Thoracic aorta (tissue), 2 donors: Measurements from ENCODE around the gene TSKU. TPM values are rescaled to one million over a fixed set of nuclear protein-coding genes. Genes with fewer than 3 reads are reported as not detected.

Experiments
- ATAC-seq: fragments of 150-250 bp; one replicate; pipeline ENCODE4 v1.8.0; 2017; ENCODE audit warnings: low read depth; ENCODE audit not compliant: insufficient number of reproducible peaks, low FRiP score
- DNase-seq: peaks from one replicate; pipeline ENCODE4 v3.0.0-alpha.2; 2020; ENCODE audit warnings: low spot score
- H3K27ac ChIP-seq, 2 donors: fragments of 200-600 bp; sonication (generic); 1 replicate in 1 of 2; 2 replicates in 1 of 2; pipeline ENCODE4 v1.5.1; 2016; ENCODE audit warnings: mild to moderate bottlenecking in 2 of 2, moderate library complexity in 2 of 2
- H3K27me3 ChIP-seq: fragments of 200-600 bp; sonication (generic); replicated peaks from 2 replicates; pipeline ENCODE4 v1.6.0; 2016; ENCODE audit warnings: mild to moderate bottlenecking; ENCODE audit not compliant: insufficient read depth
- H3K36me3 ChIP-seq: fragments of 200-600 bp; sonication (generic); one replicate; pipeline ENCODE4 v1.5.1; 2016
- H3K4me1 ChIP-seq, 2 donors: fragments of 200-600 bp; sonication (generic); 1 replicate in 1 of 2; 2 replicates in 1 of 2; pipeline versions ENCODE4 v1.5.1 to v1.6.0; 2016; ENCODE audit warnings: low read depth in 2 of 2, mild to moderate bottlenecking in 1 of 2; ENCODE audit not compliant: control insufficient read depth in 1 of 2
- H3K4me3 ChIP-seq: fragments of 200-600 bp; sonication (generic); 2 replicates; pipeline ENCODE4 v1.5.1; 2016; ENCODE audit warnings: mild to moderate bottlenecking
- H3K9me3 ChIP-seq: fragments of 200-600 bp; sonication (generic); 2 replicates; pipeline ENCODE4 v1.5.1; 2016
- total RNA-seq, 2 donors: library from RNA; depleted of rRNA; stranded (reverse); fragments of >200 nt; gene quantifications; one replicate each; pipeline versions ENCODE4 v1.1.0 to v1.2.3, GENCODE V29; 2016
- TF ChIP-seq, protein P1 (sequence below): fragments of 200-600 bp; sonication (generic); IDR thresholded peaks from one replicate; pipeline ENCODE4 v1.5.1; 2019; ENCODE audit warnings: antibody characterized with exemption

Gene TSKU
- total RNA-seq, 2 donors from 2014 or later: 42.2 to 100 TPM

DNA sequence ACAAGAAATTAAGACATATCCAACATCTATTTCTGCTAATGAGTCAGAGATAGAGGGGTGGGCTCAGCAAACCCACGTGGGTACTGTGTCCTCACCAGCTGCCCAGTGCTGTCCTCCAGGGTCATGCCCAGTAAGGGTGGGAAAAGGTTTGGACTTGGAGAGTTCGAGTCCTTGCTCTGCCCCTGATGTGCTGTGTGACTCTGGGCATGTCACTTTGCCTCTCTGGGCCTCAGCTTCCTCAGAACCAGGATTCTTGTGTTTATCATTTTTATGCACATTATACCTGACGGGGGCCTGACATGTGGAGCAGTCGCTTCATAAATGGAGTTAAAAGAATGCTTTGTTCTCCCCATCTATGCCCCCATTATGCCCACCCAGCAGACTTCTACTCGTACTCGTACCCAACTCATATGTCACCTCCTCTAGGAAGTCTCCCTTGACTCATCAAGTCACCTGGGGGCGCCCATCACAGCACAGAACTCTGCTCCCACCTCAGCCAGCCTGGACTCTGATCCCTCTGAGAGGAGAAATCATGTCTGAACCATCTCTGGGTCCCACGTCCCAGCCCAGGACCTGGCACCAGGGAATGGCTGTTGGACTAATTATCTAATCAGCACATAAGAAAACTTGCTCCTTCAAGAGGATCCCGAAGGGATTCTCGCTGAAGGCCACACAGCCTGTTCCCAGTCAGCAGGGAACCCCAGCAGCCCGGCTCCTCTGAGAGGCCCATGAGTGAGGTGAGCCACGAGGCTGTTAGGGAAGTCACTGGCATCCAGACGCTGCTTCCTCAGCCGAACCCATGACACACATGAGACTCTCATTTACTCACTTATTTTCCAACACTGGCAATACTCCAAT, 38.7 kb upstream of the TSKU start:
- H3K9me3 ChIP-seq: no peaks in the 10 kb centered on the region
- ATAC-seq: no peak
- H3K4me3 ChIP-seq: no peak overlapping the region
- no peak for DNase-seq
- no peaks in the 10 kb centered on the region for H3K27me3 ChIP-seq
- no peak overlapping the region for H3K27ac ChIP-seq
- H3K36me3 ChIP-seq: no peaks in the 10 kb centered on the region
- peaks cover 0 to 13% of the 10 kb centered on the region in 2 donors for H3K4me1 ChIP-seq
- TF ChIP-seq, protein P1, sequence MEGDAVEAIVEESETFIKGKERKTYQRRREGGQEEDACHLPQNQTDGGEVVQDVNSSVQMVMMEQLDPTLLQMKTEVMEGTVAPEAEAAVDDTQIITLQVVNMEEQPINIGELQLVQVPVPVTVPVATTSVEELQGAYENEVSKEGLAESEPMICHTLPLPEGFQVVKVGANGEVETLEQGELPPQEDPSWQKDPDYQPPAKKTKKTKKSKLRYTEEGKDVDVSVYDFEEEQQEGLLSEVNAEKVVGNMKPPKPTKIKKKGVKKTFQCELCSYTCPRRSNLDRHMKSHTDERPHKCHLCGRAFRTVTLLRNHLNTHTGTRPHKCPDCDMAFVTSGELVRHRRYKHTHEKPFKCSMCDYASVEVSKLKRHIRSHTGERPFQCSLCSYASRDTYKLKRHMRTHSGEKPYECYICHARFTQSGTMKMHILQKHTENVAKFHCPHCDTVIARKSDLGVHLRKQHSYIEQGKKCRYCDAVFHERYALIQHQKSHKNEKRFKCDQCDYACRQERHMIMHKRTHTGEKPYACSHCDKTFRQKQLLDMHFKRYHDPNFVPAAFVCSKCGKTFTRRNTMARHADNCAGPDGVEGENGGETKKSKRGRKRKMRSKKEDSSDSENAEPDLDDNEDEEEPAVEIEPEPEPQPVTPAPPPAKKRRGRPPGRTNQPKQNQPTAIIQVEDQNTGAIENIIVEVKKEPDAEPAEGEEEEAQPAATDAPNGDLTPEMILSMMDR: no peak

DNA sequence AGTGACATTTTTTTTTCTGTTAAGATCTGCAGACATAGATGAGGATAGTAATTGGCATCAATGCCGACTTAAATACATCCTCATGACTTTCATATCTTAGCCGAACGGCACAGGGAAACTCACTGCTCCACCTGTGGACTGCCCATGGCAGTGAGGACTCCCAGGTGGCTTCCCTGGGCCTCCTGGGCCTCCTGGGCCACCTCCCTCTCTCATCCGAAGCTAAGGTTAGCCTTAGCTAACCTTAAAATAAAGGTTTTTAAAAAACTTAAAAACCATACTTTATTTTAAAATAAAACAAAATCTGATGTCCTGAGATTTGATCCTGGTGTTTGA, 38.1 kb upstream of the TSKU start:
- H3K9me3 ChIP-seq: no peaks in the 10 kb centered on the region
- no peak overlapping the region for H3K27ac ChIP-seq
- H3K27me3 ChIP-seq: no peaks in the 10 kb centered on the region
- ATAC-seq: no peak
- H3K36me3 ChIP-seq: no peaks in the 10 kb centered on the region
- no peak overlapping the region for H3K4me3 ChIP-seq
- peaks cover 0 to 19% of the 10 kb centered on the region in 2 donors for H3K4me1 ChIP-seq
- TF ChIP-seq, protein P1: no peak
- no peak for DNase-seq

DNA sequence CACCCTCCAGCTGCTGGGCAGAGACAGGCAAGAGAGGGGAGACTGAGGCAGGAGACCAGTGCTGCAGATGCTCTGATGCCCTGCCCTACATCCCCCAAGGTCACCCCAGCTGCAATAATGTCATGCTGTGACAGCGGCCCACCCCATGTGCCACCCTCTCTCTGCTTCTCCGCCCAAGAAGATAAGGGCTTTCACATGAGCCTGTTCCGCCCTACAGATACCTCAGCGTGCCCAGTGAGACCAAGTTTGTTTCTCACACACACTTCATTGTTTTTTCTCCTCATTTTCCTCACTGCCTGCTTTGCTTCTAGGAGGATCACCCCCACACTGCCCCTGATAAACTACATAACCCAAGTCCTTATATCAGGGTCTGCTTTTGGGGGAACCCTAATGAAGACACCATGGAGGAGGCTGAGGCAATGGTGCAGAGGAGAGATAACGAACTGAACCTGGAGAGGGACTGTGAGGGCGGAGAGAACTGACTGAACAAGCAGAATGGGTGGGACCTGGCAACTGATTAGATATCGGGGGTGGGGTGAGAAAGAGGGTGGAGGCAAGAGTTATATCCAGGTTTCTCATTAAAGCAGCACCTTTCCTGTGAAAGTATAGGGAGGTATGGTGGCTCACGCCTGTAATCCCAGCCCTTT, 37.5 kb upstream of the TSKU start:
- H3K27ac ChIP-seq: no peak overlapping the region
- DNase-seq (no peak), ATAC-seq (no peak)

DNA sequence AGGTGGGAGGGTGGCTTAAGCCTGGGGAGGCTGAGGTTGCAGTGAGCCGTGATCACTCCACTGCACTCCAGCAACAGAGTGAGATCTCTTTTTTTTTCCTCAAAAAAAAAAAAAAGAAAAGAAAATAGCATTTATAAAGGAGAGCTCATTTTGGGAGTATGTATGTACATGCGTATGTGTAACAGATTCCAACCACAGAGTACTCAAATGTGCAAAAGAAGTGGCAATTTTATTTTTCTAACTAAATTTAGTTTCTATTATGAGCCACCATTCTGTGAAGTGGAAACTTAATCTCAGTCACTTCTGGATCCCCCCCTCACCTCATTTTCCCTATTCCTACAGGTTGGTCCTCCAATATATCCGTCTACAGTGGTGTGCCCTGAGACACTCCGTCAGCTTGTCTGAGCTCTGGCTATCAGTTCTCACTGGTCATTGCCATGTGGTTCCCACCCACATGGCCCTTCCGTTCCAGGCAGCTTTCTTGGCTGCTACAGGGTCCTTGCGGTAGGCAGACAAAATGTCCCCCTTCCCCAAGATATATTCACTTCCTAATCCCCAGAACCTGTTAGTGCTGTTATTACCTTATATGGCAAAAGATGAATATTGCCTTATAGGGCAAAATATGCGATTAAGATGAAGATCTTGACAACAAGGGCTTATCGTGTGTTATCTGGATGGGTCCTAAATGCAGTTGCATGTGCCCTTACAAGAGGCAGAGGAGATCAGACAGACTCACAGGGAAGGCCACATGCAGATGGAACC, 35.8 kb upstream of the TSKU start:
- Histone ChIP-seq H3K36me3 (no peaks in the 10 kb centered on the region), H3K27ac (no peak overlapping the region), H3K9me3 (no peaks in the 10 kb centered on the region), H3K4me1 (peaks cover 0 to 27% of the 10 kb centered on the region in 2 donors), H3K4me3 (no peak overlapping the region), H3K27me3 (no peaks in the 10 kb centered on the region)
- TF ChIP-seq, protein P1: no peak
- DNase-seq: no peak
- no peak for ATAC-seq

More for the DNA sequence above, 37.5 kb upstream of the TSKU start:
- H3K27me3 ChIP-seq: no peaks in the 10 kb centered on the region
- TF ChIP-seq, protein P1: no peak
- H3K4me3 ChIP-seq: no peak overlapping the region
- H3K9me3 ChIP-seq: no peaks in the 10 kb centered on the region
- no peaks in the 10 kb centered on the region for H3K36me3 ChIP-seq
- peaks cover 0 to 21% of the 10 kb centered on the region in 2 donors for H3K4me1 ChIP-seq
